GM12864 (cell line): Measurements from ENCODE around the gene ITK.

Source experiments
- DNase-seq: peaks from one replicate; pipeline ENCODE4 v3.0.0-alpha.2; 2011; ENCODE audit warnings: low read depth
- H3K4me3 ChIP-seq: 2 replicates; pipeline ENCODE4 v1.5.1; 2011; ENCODE audit warnings: mild to moderate bottlenecking, low read depth, low read length, control low read depth
- CTCF ChIP-seq: IDR thresholded peaks from 2 replicates; pipeline ENCODE4 v1.5.1; 2011; ENCODE audit warnings: low read depth, mild to moderate bottlenecking, moderate library complexity, low read length, control low read depth, inconsistent platforms; ENCODE audit errors: missing control alignments

The ITK gene

DNA sequence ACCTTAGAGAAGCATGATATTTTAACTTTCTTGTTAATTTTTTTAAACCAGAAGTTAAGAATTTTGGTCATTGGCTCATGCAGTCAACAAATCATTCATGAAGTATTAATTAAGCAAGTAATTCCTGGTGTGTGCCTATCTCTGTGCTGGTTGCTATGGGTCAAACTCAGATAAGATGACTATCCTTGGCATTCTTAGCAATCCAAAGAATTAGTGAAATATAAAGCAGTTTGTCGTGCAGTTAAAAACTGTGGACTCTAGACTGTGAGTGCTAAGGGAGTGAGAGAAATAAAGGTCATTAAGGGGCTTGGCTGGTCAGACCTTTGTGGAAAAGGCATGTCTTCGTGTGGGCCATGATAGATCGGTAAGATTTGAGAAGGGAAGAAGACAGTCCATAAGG lies 90.1 kb downstream of the ITK start:
- no peak for TF ChIP-seq CTCF
- H3K4me3 ChIP-seq = no peak overlapping the region; the same call in 1 of the 2 replicates
- DNase-seq = no peak

DNA sequence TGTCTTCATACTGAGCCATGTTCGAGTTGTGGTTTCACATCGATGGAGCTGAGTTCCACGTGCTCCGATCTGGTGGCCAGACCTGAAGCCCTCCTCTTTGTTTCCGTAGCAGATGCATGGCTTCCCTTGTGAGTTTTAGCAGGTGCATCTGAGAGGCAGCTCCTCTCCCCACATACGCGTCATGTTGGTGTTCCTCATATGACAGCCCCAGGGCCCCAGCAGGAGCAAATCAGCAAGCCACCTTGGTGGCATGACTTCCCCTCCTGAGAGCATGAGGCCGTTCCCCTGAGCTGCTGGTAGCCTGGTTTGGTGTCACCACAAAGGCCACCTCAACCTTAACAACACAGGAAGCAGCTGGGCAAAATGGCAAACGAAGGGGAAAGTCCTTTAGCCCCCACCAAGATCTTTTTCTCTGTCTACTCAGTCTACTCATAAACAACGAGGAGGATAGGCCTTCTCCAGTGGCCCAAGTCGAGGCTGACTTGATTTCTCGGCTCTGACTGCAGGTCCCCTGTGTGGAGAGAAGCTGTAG lies 91.2 kb downstream of the ITK start:
- peak overlapping the region; percentile 6 for H3K4me3 ChIP-seq
- peak; percentile 94 for DNase-seq

GRCh38 chr5:157273131-157273556 lies 92.5 kb downstream of the ITK start:
- no peak overlapping the region; the same call in 1 of the 2 replicates for H3K4me3 ChIP-seq
- DNase-seq = peak; percentile 78

More for the DNA sequence above, 91.2 kb downstream of the ITK start:
- TF ChIP-seq CTCF = no peak

DNA sequence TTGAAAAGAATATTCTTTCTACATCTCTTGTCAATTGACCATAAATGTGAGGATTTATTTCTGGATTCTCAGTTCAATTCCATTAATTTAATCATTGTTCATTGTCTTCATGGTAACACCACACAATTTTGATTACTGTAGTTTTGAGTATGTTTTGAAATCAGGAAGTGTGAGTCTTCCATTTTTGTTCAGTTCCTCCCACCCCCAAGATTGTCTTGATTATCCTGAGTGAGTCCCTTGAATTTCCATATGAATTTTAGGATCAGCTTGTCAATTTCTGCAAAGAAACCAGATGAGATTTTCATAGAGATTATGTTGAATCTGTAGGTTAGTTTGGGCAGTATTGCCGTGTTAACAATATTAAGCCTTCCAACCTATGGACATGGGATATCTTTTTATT lies 94.8 kb downstream of the ITK start:
- no peak for TF ChIP-seq CTCF
- H3K4me3 ChIP-seq = no peak overlapping the region
- DNase-seq = no peak

More at GRCh38 chr5:157273131-157273556, 92.5 kb downstream of the ITK start:
- no peak for TF ChIP-seq CTCF

DNA sequence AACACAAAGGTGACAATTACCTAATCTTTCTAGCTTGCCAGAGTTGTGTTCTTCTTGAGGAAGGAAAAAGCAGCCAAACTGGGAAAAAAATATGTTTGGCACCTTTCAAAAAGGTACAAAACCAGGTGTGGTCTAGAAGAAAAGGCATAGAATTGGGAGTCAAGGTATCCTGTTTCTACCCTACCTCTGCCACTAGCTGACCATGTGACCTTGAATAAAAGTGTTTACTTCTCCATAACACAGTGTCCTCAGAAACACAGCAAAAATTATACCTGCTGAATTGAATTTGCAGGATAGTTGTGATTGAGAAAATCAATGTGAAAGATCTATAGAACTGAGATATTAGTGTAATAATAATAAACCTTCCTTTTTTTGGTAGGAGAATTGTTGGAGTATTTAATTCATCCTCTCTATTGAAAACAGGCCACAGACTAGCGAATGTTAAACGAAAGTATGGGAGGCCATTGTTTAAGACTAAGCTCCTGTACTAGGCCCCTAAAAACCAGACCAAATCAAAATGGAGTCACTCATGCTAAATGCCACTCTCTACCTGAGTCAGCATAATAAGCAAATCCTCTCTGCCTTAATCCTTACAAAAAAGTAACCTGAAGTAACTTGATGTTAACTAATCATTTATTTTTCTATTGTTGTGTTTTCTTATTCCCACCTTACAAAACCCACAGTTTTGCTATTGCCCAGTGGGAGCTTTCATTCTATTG lies 97.8 kb downstream of the ITK start:
- no peak overlapping the region for H3K4me3 ChIP-seq
- DNase-seq = no peak
- TF ChIP-seq CTCF = no peak

DNA sequence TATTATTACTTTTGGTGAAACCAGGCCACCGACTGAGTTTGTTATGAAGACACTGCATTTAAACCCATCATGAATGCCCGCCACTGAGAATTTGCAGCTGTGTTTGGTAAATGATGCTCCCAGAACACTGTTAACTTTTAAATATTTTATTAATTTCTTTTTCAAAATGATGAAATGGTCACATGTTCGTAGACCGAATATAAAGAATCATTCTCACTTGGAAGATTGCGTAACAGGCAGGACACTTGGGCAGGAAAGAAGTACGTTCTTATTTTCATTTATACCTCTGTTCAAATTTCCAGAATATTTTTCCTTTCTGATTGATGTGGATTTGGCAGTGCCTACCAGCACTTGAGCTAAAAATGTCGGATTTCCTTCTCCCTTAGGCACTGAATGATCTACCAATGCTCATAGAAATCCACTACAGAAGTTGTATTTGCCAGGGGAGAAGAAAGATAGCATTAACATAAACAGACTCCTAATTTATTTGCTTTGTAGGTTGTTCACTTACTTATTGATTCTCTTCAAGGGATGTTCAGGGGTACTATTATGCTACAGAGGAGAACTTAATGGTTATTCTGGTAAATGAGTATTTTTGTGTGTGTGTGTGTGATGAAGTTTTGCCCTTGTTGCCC lies 99.1 kb downstream of the ITK start:
- H3K4me3 ChIP-seq = no peak overlapping the region
- no peak for DNase-seq
- TF ChIP-seq CTCF = no peak

DNA sequence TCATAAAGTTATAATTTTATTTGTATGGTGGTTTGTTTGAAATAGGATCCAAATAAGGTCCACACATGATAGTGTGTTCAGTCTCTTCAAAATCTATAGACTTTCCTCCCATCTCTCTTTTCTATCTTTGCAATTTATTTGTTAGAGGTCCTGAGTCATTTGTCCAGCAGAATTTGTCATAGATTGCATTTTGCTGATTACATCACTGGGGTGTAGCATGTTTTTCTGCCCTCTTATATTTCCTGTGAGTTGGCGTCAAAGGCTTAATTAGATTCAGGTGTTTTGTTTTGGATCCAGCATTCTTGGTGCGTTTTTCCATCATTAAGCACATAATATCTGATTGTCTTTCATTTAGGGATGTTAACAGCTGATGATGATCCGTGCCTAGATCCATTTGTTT lies 100.3 kb downstream of the ITK start:
- TF ChIP-seq CTCF = no peak
- H3K4me3 ChIP-seq = no peak overlapping the region
- no peak for DNase-seq
